GM12891 (cell line): ENCODE results near the gene ABHD16A.

ENCODE experiments used
- POLR2A ChIP-seq: IDR thresholded peaks from 2 replicates; pipeline ENCODE4 v1.6.1; 2011; ENCODE audit warnings: low read depth, low read length, control low read depth
- SPI1 ChIP-seq: IDR thresholded peaks from 2 replicates; pipeline ENCODE4 v1.6.1; 2011; ENCODE audit warnings: low read depth, low read length, control low read depth
- TAF1 ChIP-seq: IDR thresholded peaks from 2 replicates; pipeline ENCODE4 v1.6.1; 2011; ENCODE audit warnings: low read depth, low read length, control low read depth

- TF ChIP-seq POLR2A = no peak
- no peak for TF ChIP-seq TAF1
- TF ChIP-seq SPI1 = no peak
These were observed 16.6 kb downstream of the ABHD16A start for GRCh38 chr6:31686483-31686882.
